ENCODE measurements around the gene OXT.

- TF ChIP-seq POLR2A (IDR thresholded peaks at IDR 0.05) (no peak), CTCF (IDR thresholded peaks at IDR 0.05) (no peak), EP300 (IDR thresholded peaks at IDR 0.05) (no peak)
Observed at GRCh38 chr20:3106658-3107463, 35.4 kb downstream of the OXT start.
